Naive thymus-derived CD8-positive, alpha-beta T cell (primary cell): ENCODE results near the gene GAREM1. TPM values are rescaled to one million over a fixed set of nuclear protein-coding genes. Genes with fewer than 3 reads are reported as not detected.

ENCODE experiments used
- ATAC-seq, 2 donors: fragments of 150-1000 bp; cut with Tn5 transposase in 1 of 2; sonication (Bioruptor Pico), chemical (Tn5 transposase) in 1 of 2; 1 replicate in 1 of 2; 2 replicates in 1 of 2; pipeline ENCODE4 v1.10.0; 2021; ENCODE audit warnings: mild to moderate bottlenecking in 2 of 2, moderate library complexity in 2 of 2
- POLR2A ChIA-PET: fragments of 350-600 bp; sonication (Branson Sonifier 250); formaldehyde crosslinking; loops from one replicate; lab custom pipeline; 2021; ENCODE audit warnings: antibody characterized with exemption; lab: Charles Lee
- DNase-seq, 10 donors: peaks; one replicate each; pipeline versions ENCODE4 v3.0.0 to v3.0.0-alpha.2; 2020 to 2022
- H3K27ac Mint-ChIP-seq, 10 donors: one replicate each; pipeline ENCODE4 v1.8.0; 2020 to 2022; ENCODE audit warnings: mild to moderate bottlenecking in 10 of 10, mixed read lengths in 10 of 10, moderate library complexity in 4 of 10, inconsistent platforms in 1 of 10
- H3K27me3 Mint-ChIP-seq, 5 donors: one replicate each; pipeline ENCODE4 v1.8.0; 2021 to 2022; ENCODE audit warnings: mixed read lengths in 5 of 5
- H3K36me3 Mint-ChIP-seq, 3 donors: one replicate each; pipeline ENCODE4 v1.8.0; 2020 to 2022; ENCODE audit warnings: mixed read lengths in 3 of 3, mild to moderate bottlenecking in 2 of 3, inconsistent platforms in 1 of 3
- H3K4me1 Mint-ChIP-seq, 4 donors: one replicate each; pipeline ENCODE4 v1.8.0; 2021 to 2022; ENCODE audit warnings: mixed read lengths in 4 of 4
- H3K4me3 Mint-ChIP-seq, 10 donors: one replicate each; pipeline ENCODE4 v1.8.0; 2020 to 2022; ENCODE audit warnings: mild to moderate bottlenecking in 10 of 10, mixed read lengths in 10 of 10, moderate library complexity in 6 of 10, inconsistent platforms in 1 of 10
- H3K9me3 Mint-ChIP-seq, 9 donors: one replicate each; pipeline ENCODE4 v1.8.0; 2020 to 2022; ENCODE audit warnings: mixed read lengths in 9 of 9, mild to moderate bottlenecking in 3 of 9, inconsistent platforms in 1 of 9, moderate library complexity in 1 of 9
- polyA plus RNA-seq, 3 donors: library from polyadenylated mRNA; unstranded; fragments of 300-500 nt; fragmentation: Illumina TruSeq; gene quantifications; one replicate each; pipeline ENCODE4 v1.2.3, GENCODE V29; 2021
- total RNA-seq, 8 experiments: library from RNA in 2 of 8; stranded (reverse) in 2 of 8; gene quantifications; one replicate each; pipeline ENCODE4 v1.2.3 and lab custom pipeline; 2021 to 2026

The GAREM1 gene
- total and polyA plus RNA-seq, 5 experiments from 2014 or later = 0.36 to 2.3 (median 0.78) TPM; not detected in 1

GRCh38 chr18:32437100-32437834 is 33.4 kb downstream of the GAREM1 start:
- POLR2A ChIA-PET = no interaction called here
- ATAC-seq (no peak), DNase-seq (no peak)
- Mint-ChIP-seq H3K36me3 (peaks cover 0 to 9% (median 0%) of the 10 kb centered on the region in 3 donors), H3K9me3 (peaks cover 0 to 10% (median 6%) of the 10 kb centered on the region in 9 donors), H3K27ac (no peak overlapping the region), H3K27me3 (peaks cover 7 to 36% (median 9%) of the 10 kb centered on the region in 5 donors), H3K4me3 (no peak overlapping the region), H3K4me1 (no peaks in the 10 kb centered on the region)

- H3K4me1 Mint-ChIP-seq = no peaks in the 10 kb centered on the region
- H3K27me3 Mint-ChIP-seq = peaks cover 6 to 31% (median 9%) of the 10 kb centered on the region in 5 donors
- no peak overlapping the region for H3K27ac Mint-ChIP-seq
- peaks cover 0 to 17% (median 2%) of the 10 kb centered on the region in 3 donors for H3K36me3 Mint-ChIP-seq
- DNase-seq = no peak
- POLR2A ChIA-PET = no interaction called here
- no peak for ATAC-seq
- peaks cover 1 to 24% (median 16%) of the 10 kb centered on the region in 9 donors for H3K9me3 Mint-ChIP-seq
- no peak overlapping the region for H3K4me3 Mint-ChIP-seq
Measured at GRCh38 chr18:32435631-32436500, 34.8 kb downstream of the GAREM1 start.

- Mint-ChIP-seq H3K4me3 (no peak overlapping the region), H3K9me3 (peaks cover 9 to 37% (median 28%) of the 10 kb centered on the region in 9 donors), H3K36me3 (peaks cover 0 to 33% (median 5%) of the 10 kb centered on the region in 3 donors), H3K4me1 (no peaks in the 10 kb centered on the region), H3K27me3 (peaks cover 10 to 46% (median 14%) of the 10 kb centered on the region in 5 donors), H3K27ac (no peak overlapping the region)
- DNase-seq = no peak
- POLR2A ChIA-PET = no interaction called here
- ATAC-seq = no peak
Measured at GRCh38 chr18:32431753-32432152, 38.9 kb downstream of the GAREM1 start.

- POLR2A ChIA-PET = no interaction called here
- DNase-seq (no peak), ATAC-seq (no peak)
- Mint-ChIP-seq H3K4me1 (no peaks in the 10 kb centered on the region), H3K27ac (no peak overlapping the region), H3K4me3 (no peak overlapping the region), H3K9me3 (peaks cover 9 to 37% (median 28%) of the 10 kb centered on the region in 9 donors), H3K36me3 (peaks cover 0 to 33% (median 5%) of the 10 kb centered on the region in 3 donors), H3K27me3 (peaks cover 8 to 46% (median 14%) of the 10 kb centered on the region in 5 donors)
Measured at GRCh38 chr18:32429402-32429801, 41.3 kb downstream of the GAREM1 start.

- Mint-ChIP-seq H3K9me3 (peaks cover 6 to 28% (median 19%) of the 10 kb centered on the region in 9 donors), H3K4me3 (no peak overlapping the region), H3K4me1 (no peaks in the 10 kb centered on the region), H3K27me3 (peaks cover 4 to 41% (median 8%) of the 10 kb centered on the region in 5 donors), H3K36me3 (peaks cover 0 to 24% (median 5%) of the 10 kb centered on the region in 3 donors), H3K27ac (peak overlapping the region in 1 of 10 donors; percentile 21)
- DNase-seq = no peak
- POLR2A ChIA-PET = no interaction called here
- ATAC-seq = no peak
Measured at GRCh38 chr18:32427084-32427900, 43.4 kb downstream of the GAREM1 start.

- Mint-ChIP-seq H3K27ac (no peak overlapping the region), H3K36me3 (peaks cover 0 to 12% (median 3%) of the 10 kb centered on the region in 3 donors), H3K27me3 (peaks cover 2 to 41% (median 10%) of the 10 kb centered on the region in 5 donors), H3K4me3 (no peak overlapping the region), H3K4me1 (no peaks in the 10 kb centered on the region), H3K9me3 (peaks cover 0 to 14% (median 6%) of the 10 kb centered on the region in 9 donors)
- ATAC-seq = no peak
- POLR2A ChIA-PET = no interaction called here
- DNase-seq = no peak
Measured at GRCh38 chr18:32425466-32425865, 45.2 kb downstream of the GAREM1 start.

GRCh38 chr18:32424696-32425095 is 46.0 kb downstream of the GAREM1 start:
- Mint-ChIP-seq H3K4me1 (no peaks in the 10 kb centered on the region), H3K36me3 (peaks cover 0 to 5% (median 3%) of the 10 kb centered on the region in 3 donors), H3K9me3 (peaks cover 0 to 11% (median 0%) of the 10 kb centered on the region in 9 donors), H3K27ac (no peak overlapping the region), H3K4me3 (no peak overlapping the region), H3K27me3 (peaks cover 0 to 34% (median 7%) of the 10 kb centered on the region in 5 donors)
- no peak for DNase-seq
- POLR2A ChIA-PET = no interaction called here
- no peak for ATAC-seq

- ATAC-seq (no peak), DNase-seq (no peak)
- POLR2A ChIA-PET = no interaction called here
- Mint-ChIP-seq H3K27ac (no peak overlapping the region), H3K9me3 (peaks cover 0 to 3% (median 0%) of the 10 kb centered on the region in 9 donors), H3K4me1 (no peaks in the 10 kb centered on the region), H3K36me3 (no peaks in the 10 kb centered on the region), H3K27me3 (peaks cover 0 to 18% (median 4%) of the 10 kb centered on the region in 5 donors), H3K4me3 (no peak overlapping the region)
Measured at GRCh38 chr18:32422978-32423740, 47.5 kb downstream of the GAREM1 start.

GRCh38 chr18:32422201-32422600 is 48.5 kb downstream of the GAREM1 start:
- H3K9me3 Mint-ChIP-seq = no peaks in the 10 kb centered on the region
- no peak overlapping the region for H3K27ac Mint-ChIP-seq
- no peak for DNase-seq
- POLR2A ChIA-PET = no interaction called here
- H3K36me3 Mint-ChIP-seq = no peaks in the 10 kb centered on the region
- ATAC-seq = no peak
- H3K4me3 Mint-ChIP-seq = no peak overlapping the region
- H3K4me1 Mint-ChIP-seq = no peaks in the 10 kb centered on the region
- peaks cover 0 to 16% (median 3%) of the 10 kb centered on the region in 5 donors for H3K27me3 Mint-ChIP-seq

GRCh38 chr18:32420084-32420750 is 50.5 kb downstream of the GAREM1 start:
- Mint-ChIP-seq H3K9me3 (peaks cover 0 to 4% (median 0%) of the 10 kb centered on the region in 9 donors), H3K36me3 (no peaks in the 10 kb centered on the region), H3K4me1 (no peaks in the 10 kb centered on the region), H3K27me3 (peaks cover 1 to 21% (median 10%) of the 10 kb centered on the region in 5 donors), H3K4me3 (no peak overlapping the region), H3K27ac (no peak overlapping the region)
- no peak for ATAC-seq
- no peak for DNase-seq
- POLR2A ChIA-PET = no interaction called here

GRCh38 chr18:32418148-32418547 is 52.5 kb downstream of the GAREM1 start:
- Mint-ChIP-seq H3K27me3 (peaks cover 4 to 34% (median 13%) of the 10 kb centered on the region in 5 donors), H3K9me3 (peaks cover 0 to 4% (median 0%) of the 10 kb centered on the region in 9 donors), H3K4me3 (no peak overlapping the region), H3K4me1 (no peaks in the 10 kb centered on the region), H3K27ac (no peak overlapping the region), H3K36me3 (no peaks in the 10 kb centered on the region)
- POLR2A ChIA-PET = no interaction called here
- DNase-seq (no peak), ATAC-seq (no peak)
